Heart left ventricle (tissue), 13 donors: Measurements from ENCODE around the gene MMP24.

Experiments used
- CTCF ChIP-seq, 12 donors: fragments of 200-600 bp; sonication (generic) in 4 of 12; IDR thresholded peaks; one replicate each; pipeline versions ENCODE4 v1.5.0 to v1.8.0; 2018 to 2022; ENCODE audit warnings: antibody characterized with exemption in 12 of 12, mild to moderate bottlenecking in 5 of 12
- POLR2A ChIP-seq, 2 donors: fragments of 450-650 bp; IDR thresholded peaks; one replicate each; pipeline ENCODE4 v1.6.1; 2017; ENCODE audit warnings: antibody characterized with exemption in 2 of 2, mild to moderate bottlenecking in 2 of 2, moderate library complexity in 2 of 2
- donor health status: ischemic (EF 13 %, LVEDD 7.1; RV severe dilation, severe dysfunction).
- donor health status: DM: no; HTN: yes; CAD: no.
- donor health status: DM: no; HTN: no; CAD: no.
- donor health status: ischemic (EF 25% LVEDD 6.9; RV normal size, moderate dysfunction).
- donor health status: ischemic (EF 25% LVEDD 5.7; RV mildly dilated, moderate dysfunction).
- donor health status: ischemic (EF 35%, LVEDD 5.7; RV mildly dilated, moderate dysfunction).
- donor health status: nonischemic (EF 11% LVEDD 7.7; RV severe dilation, severe dysfunction).
- donor health status: DM: yes; HTN: yes; CAD: no.
- donor health status: PGD.
- donor health status: ischemic (EF 29% LVEDD 5.4; RV normal size, mild dysfunction).
- donor health status: nonischemic (EF 23%, LVEDD 6.1; RV moderate dilation, normal function).

GRCh38 chr20:35299780-35300179, 73.3 kb downstream of the MMP24 start:
- no peak for TF ChIP-seq CTCF (IDR thresholded peaks at IDR 0.05)
- TF ChIP-seq POLR2A (IDR thresholded peaks at IDR 0.05): no peak
